ENCODE data around the gene PLEKHH2. TPM values are rescaled to one million over a fixed set of nuclear protein-coding genes. Genes with fewer than 3 reads are reported as not detected.

PLEKHH2 gene
- total RNA-seq: 10 to 100 TPM; 45.3 to 80.2 TPM
- 7.4 TPM for polyA plus RNA-seq (ENCODE audit: insufficient read depth, low read depth, low replicate concordance)
- long read RNA-seq, donor 1, partial matches to known transcripts: 39 of 39 reads
- long read RNA-seq, donor 1, other reads (novel, unspliced or antisense): 0 of 39 reads
- long read RNA-seq, donor 2: 0 reads

GRCh38 chr2:43637030-43637803 lies at the start of gene PLEKHH2:
Gene PLEKHH2 (plus strand): TSS chr2:43637260. CDS start chr2:43644674, 7,414 bp downstream.
- 1 to 3% methylated on average over 5 to 40 of the region's 75 CpGs for WGBS, 2 donors
- peak in 1 of 3 experiments; percentile 9 for TF ChIP-seq CTCF (IDR thresholded peaks at IDR 0.05)
- peak; percentile 83 for TF ChIP-seq POLR2A (IDR thresholded peaks at IDR 0.05)
- no peaks in the 10 kb centered on the region for H3K36me3 ChIP-seq (ENCODE audit: low read depth, missing control alignments)
- peak within 1 kb of the TSS; percentile 86 to 95 for H3K4me3 ChIP-seq
- peak; percentile 97 for DNase-seq
- intact Hi-C loops (cut with DNase I; ENCODE audit: low total_unique reads): no loop called here
- no peaks in the 10 kb centered on the region for H3K27me3 ChIP-seq
- H3K4me1 ChIP-seq: peaks cover 8% of the 10 kb centered on the region
- H3K27ac ChIP-seq: peak within 1 kb of the TSS; percentile 78 to 90
- H3K9me3 ChIP-seq: no peaks in the 10 kb centered on the region

- H3K27me3 ChIP-seq: no peaks in the 10 kb centered on the region
- intact Hi-C loops (cut with DNase I; ENCODE audit: low total_unique reads): no loop called here
- no peak overlapping the region for H3K27ac ChIP-seq
- TF ChIP-seq CTCF (IDR thresholded peaks at IDR 0.05) (no peak), POLR2A (IDR thresholded peaks at IDR 0.05) (no peak)
- no peaks in the 10 kb centered on the region for H3K36me3 ChIP-seq (ENCODE audit: low read depth, missing control alignments)
- peaks cover 9% of the 10 kb centered on the region for H3K4me1 ChIP-seq
- DNase-seq: no peak
- no peak overlapping the region for H3K4me3 ChIP-seq
- no peaks in the 10 kb centered on the region for H3K9me3 ChIP-seq
Measured at GRCh38 chr2:43592443-43592842, 44.6 kb upstream of the PLEKHH2 start.

GRCh38 chr2:43593254-43593653 lies 43.8 kb upstream of the PLEKHH2 start:
- H3K27ac ChIP-seq: no peak overlapping the region
- H3K9me3 ChIP-seq: no peaks in the 10 kb centered on the region
- intact Hi-C loops (cut with DNase I; ENCODE audit: low total_unique reads): no loop called here
- H3K27me3 ChIP-seq: no peaks in the 10 kb centered on the region
- 68 to 78% methylated on average over 3 of the region's 3 CpGs for WGBS, 2 donors
- H3K4me3 ChIP-seq: no peak overlapping the region
- peaks cover 9% of the 10 kb centered on the region for H3K4me1 ChIP-seq
- TF ChIP-seq POLR2A (IDR thresholded peaks at IDR 0.05) (no peak), CTCF (IDR thresholded peaks at IDR 0.05) (no peak)
- no peak for DNase-seq
- no peaks in the 10 kb centered on the region for H3K36me3 ChIP-seq (ENCODE audit: low read depth, missing control alignments)

DNA sequence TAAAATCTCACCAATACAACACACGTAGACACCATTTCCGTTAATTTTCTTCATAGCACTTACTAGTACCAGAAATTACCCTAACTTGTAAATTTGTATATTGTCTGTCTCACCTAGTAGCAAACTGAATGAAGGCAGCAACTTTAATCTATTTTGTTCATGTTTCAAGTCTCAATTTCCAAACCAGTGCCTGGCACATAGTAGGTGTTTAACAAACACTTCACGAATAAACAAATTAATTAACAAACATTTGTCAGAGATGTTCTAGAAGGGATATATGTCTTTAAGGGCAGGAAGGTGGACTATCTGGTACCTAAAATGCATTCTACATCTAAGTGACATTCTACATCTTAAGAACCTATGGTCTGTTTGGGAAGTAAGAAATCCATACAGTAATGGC lies 42.2 kb upstream of the PLEKHH2 start:
- WGBS, 2 donors: 69 to 81% methylated on average over 3 of the region's 3 CpGs
- H3K27me3 ChIP-seq: no peaks in the 10 kb centered on the region
- peak overlapping the region; percentile 90 to 92 for H3K4me3 ChIP-seq
- H3K9me3 ChIP-seq: no peaks in the 10 kb centered on the region
- no peak overlapping the region for H3K27ac ChIP-seq
- DNase-seq: no peak
- no peaks in the 10 kb centered on the region for H3K36me3 ChIP-seq (ENCODE audit: low read depth, missing control alignments)
- peaks cover 9% of the 10 kb centered on the region for H3K4me1 ChIP-seq
- TF ChIP-seq CTCF (IDR thresholded peaks at IDR 0.05): no peak
- TF ChIP-seq POLR2A (IDR thresholded peaks at IDR 0.05): no peak
- intact Hi-C loops (cut with DNase I; ENCODE audit: low total_unique reads): no loop called here
